KOPT-K1 (cell line): ENCODE data around the gene P2RX1.

Experiments used
- H3K27ac ChIP-seq: fragments of 200-600 bp; sonication (generic); 2 replicates; pipeline ENCODE4 v1.5.1; 2016; ENCODE audit warnings: antibody characterized with exemption, mild to moderate bottlenecking, low read depth, low read length; ENCODE audit not compliant: poor library complexity, severe bottlenecking
- H3K36me3 ChIP-seq: fragments of 200-600 bp; sonication (generic); 2 replicates; pipeline ENCODE4 v1.5.1; 2017; ENCODE audit warnings: antibody characterized with exemption, mild to moderate bottlenecking, low read length, moderate library complexity; ENCODE audit not compliant: insufficient read depth
- H3K9me3 ChIP-seq: fragments of 200-600 bp; sonication (generic); 2 replicates; pipeline ENCODE4 v1.5.1; 2017; ENCODE audit warnings: antibody characterized with exemption, low read length, mild to moderate bottlenecking; ENCODE audit not compliant: insufficient read depth, poor library complexity, severe bottlenecking

The P2RX1 gene

DNA sequence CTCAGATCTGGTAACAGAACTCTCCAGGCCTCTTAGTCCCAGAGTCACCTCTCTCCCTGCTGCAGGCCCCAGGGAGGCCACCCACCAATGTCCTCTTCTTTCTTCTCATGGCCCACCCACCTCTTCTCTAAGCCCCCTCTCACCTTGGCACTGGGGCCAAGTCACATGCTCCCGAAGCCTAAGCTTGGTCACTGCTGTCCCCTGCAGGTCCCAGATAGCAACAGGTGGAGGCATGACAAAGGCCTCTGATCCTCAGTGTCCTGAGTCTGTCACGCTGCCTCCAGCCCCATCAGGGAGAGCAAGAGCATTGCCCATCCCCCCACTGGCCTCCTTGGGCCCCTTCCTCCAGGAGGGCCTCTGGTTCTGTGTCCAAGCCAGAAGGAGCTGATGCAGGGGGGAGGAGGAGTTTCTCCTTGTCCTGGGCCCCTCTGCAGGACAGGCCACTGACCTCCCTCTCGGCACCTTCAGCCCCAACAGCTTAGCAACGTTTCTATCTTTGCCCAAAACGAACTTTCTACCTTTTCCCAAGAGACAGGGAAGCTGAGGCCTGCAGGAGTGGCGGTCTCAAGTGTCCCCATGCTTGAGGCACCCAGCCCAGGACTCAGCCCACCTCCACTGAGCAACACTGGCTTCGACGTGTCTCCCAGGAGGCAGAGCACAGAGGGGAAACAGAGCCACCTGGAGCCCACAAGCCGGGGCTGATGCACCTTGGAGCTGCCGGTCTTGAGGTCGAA is 8.6 kb downstream of the P2RX1 start:
- H3K36me3 ChIP-seq = no peaks in the 10 kb centered on the region
- H3K27ac ChIP-seq = no peak overlapping the region
- no peaks in the 10 kb centered on the region for H3K9me3 ChIP-seq

GRCh38 chr17:3906881-3907280 is 9.4 kb downstream of the P2RX1 start:
- Histone ChIP-seq H3K9me3 (no peaks in the 10 kb centered on the region), H3K27ac (no peak overlapping the region)

GRCh38 chr17:3905017-3905520 is 11.2 kb downstream of the P2RX1 start:
- no peaks in the 10 kb centered on the region for H3K9me3 ChIP-seq
- H3K27ac ChIP-seq = no peak overlapping the region
- no peaks in the 10 kb centered on the region for H3K36me3 ChIP-seq

More at GRCh38 chr17:3906881-3907280, 9.4 kb downstream of the P2RX1 start:
- no peaks in the 10 kb centered on the region for H3K36me3 ChIP-seq

- Histone ChIP-seq H3K9me3 (no peaks in the 10 kb centered on the region), H3K36me3 (no peaks in the 10 kb centered on the region), H3K27ac (no peak overlapping the region)
Measured at GRCh38 chr17:3904501-3904900, 11.8 kb downstream of the P2RX1 start.

- no peak overlapping the region for H3K27ac ChIP-seq
- H3K36me3 ChIP-seq = no peaks in the 10 kb centered on the region
- no peaks in the 10 kb centered on the region for H3K9me3 ChIP-seq
Measured at GRCh38 chr17:3903881-3904290, 12.4 kb downstream of the P2RX1 start.

DNA sequence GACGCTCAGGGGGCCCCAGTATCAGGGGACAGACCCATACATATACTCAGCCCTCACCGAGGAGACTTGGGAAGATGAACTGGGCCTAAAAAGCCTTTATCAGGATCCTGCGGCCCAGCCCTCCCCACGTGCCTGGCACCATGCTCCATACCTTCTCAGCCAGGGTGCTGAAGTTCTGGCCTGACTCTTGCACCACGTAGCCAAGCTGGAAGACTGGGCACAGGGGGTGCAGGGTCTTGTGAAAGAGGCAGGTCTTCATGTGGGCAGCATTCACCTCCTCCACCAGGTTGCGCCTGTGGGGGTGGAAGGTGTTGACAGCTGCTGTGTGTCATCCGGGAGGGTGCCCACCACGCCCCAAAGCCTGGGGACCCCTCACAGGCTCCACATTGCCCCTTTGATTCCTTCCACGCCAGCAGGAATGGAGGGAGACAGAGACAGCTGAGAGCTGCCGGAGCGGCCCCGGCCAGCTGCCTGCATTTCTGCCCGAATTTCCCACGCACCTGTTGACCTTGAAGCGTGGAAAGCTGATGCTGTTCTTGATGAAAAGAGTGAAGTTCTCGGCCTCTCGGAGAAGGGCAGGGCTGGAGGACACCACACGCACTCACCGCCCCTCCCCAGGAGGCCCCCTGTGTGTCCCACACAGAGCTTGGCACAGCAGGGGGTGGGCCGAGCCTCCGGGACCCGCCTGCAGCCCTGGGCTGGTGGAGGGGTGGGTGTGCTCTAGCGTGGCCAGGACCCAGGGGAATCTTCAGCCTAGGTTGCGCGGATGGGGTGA is 13.0 kb downstream of the P2RX1 start:
- Histone ChIP-seq H3K36me3 (no peaks in the 10 kb centered on the region), H3K27ac (no peak overlapping the region), H3K9me3 (no peaks in the 10 kb centered on the region)

- Histone ChIP-seq H3K36me3 (no peaks in the 10 kb centered on the region), H3K27ac (no peak overlapping the region), H3K9me3 (no peaks in the 10 kb centered on the region)
Measured at GRCh38 chr17:3900646-3901045, 15.6 kb downstream of the P2RX1 start.

- no peaks in the 10 kb centered on the region for H3K36me3 ChIP-seq
- H3K9me3 ChIP-seq = no peaks in the 10 kb centered on the region
- H3K27ac ChIP-seq = no peak overlapping the region
Measured at GRCh38 chr17:3897731-3898130, 18.5 kb downstream of the P2RX1 start.

GRCh38 chr17:3896968-3897235 is 19.4 kb downstream of the P2RX1 start:
- no peak overlapping the region for H3K27ac ChIP-seq
- no peaks in the 10 kb centered on the region for H3K9me3 ChIP-seq
- H3K36me3 ChIP-seq = no peaks in the 10 kb centered on the region

GRCh38 chr17:3896108-3896967 is 19.9 kb downstream of the P2RX1 start:
- Histone ChIP-seq H3K9me3 (no peaks in the 10 kb centered on the region), H3K36me3 (no peaks in the 10 kb centered on the region), H3K27ac (no peak overlapping the region)

DNA sequence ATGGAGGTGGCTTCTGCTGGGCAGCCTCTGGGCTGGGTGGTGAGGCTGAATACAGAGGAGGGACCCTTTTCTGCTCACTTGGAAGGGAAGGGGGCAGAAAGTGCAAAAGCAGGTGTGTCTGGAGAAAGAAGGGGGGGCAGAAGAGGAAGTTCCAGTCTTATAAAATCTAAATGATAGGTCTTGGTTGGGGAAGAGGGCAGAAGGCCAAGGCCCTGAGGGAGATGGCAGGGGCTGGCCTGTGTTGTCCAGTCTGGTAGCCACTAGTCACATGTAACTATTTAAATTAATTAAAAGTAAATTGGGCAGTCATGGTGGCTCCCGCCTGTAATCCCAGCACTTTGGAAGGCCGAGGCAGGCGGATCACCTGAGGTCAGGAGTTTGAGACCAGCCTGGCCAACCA is 20.9 kb downstream of the P2RX1 start:
- no peaks in the 10 kb centered on the region for H3K9me3 ChIP-seq
- no peak overlapping the region for H3K27ac ChIP-seq
- no peaks in the 10 kb centered on the region for H3K36me3 ChIP-seq

DNA sequence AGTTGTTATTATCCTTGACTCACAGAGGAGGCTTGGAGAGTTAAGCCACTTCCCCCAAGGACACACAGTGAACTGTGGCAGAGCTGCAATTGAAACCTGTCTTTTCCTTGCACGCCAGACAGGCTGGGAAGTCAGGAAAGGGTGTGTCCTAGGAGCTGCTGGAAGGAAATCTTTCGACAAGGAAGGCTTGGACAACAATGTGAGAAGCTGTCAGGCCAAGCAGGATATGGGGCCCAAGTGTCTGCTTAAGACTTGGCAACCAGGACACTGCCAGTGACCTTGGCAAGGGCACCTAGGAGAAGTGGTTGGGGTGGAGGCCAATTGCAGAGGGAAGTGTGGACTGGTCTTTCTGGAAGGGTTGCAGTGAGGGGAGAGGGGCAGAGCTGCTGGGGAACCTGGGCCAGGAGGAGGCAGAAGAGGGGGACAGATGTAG is 21.3 kb downstream of the P2RX1 start:
- Histone ChIP-seq H3K27ac (no peak overlapping the region), H3K36me3 (no peaks in the 10 kb centered on the region), H3K9me3 (no peaks in the 10 kb centered on the region)

DNA sequence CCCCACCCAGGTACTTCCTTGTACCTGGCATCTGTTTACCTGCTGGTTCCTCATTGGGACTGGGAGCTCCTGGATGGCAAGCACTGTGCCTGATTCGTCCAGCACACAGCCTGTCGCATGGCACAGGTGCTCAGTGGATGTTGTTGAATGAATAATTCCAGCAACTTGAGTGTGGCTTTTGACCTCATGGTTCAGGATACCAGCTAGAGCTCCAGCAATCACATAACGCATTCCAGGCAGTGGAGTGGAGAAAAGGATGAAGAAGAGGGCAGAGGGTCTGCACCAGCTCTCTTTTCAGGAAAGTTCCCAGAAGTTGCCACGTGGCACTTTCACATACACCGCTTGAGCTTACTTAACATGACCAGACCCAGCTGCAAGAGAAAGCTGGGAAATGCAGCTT is 22.1 kb downstream of the P2RX1 start:
- Histone ChIP-seq H3K27ac (no peak overlapping the region), H3K36me3 (no peaks in the 10 kb centered on the region), H3K9me3 (no peaks in the 10 kb centered on the region)

DNA sequence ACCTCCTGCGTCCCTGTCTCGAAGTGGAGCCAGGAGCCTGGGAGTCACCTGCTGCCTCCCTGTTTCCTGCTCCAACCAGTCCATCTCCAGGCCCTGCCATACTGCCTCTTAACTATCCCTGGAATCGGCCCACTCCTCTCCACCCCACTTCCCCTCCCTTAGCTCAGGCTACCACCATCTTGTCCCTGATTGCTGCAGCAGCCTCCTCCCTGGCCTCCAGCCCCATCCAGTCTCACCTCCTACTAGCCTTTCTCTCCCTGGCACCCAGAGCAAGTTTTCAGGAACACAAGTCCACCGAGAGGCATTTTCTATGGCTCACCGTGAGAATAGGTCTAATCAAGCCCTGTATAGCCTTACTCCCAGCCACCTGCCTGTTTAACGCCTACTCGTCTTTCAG is 22.5 kb downstream of the P2RX1 start:
- Histone ChIP-seq H3K27ac (peak overlapping the region; percentile 54), H3K36me3 (no peaks in the 10 kb centered on the region), H3K9me3 (no peaks in the 10 kb centered on the region)
